ENCODE data around the gene HSPB8.

DNA sequence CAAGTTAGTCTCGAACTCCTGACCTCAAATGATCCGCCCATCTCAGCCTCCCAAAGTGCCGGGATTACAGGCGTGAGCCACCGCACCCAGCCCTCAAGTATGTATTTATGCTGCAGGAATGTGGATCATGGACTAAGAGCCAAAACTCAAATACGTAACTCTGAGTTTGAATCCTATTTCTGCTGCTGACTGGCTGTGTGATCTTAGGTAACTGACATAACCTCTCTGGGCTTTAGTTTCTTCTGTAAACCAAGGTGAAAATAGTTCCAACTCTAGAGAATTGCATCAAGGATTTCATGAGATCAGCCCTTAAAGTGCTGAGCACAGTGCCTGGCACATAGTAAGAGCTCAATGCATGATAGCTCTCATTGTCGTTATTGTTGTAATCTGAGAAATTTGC lies 37.4 kb downstream of the HSPB8 start:
- TF ChIP-seq, protein P1, sequence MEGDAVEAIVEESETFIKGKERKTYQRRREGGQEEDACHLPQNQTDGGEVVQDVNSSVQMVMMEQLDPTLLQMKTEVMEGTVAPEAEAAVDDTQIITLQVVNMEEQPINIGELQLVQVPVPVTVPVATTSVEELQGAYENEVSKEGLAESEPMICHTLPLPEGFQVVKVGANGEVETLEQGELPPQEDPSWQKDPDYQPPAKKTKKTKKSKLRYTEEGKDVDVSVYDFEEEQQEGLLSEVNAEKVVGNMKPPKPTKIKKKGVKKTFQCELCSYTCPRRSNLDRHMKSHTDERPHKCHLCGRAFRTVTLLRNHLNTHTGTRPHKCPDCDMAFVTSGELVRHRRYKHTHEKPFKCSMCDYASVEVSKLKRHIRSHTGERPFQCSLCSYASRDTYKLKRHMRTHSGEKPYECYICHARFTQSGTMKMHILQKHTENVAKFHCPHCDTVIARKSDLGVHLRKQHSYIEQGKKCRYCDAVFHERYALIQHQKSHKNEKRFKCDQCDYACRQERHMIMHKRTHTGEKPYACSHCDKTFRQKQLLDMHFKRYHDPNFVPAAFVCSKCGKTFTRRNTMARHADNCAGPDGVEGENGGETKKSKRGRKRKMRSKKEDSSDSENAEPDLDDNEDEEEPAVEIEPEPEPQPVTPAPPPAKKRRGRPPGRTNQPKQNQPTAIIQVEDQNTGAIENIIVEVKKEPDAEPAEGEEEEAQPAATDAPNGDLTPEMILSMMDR (IDR thresholded peaks at IDR 0.05; ENCODE audit: low read depth, low read length, missing input control): no peak
- TF ChIP-seq RAD21 (IDR thresholded peaks at IDR 0.05): no peak
- TF ChIP-seq, protein P2, sequence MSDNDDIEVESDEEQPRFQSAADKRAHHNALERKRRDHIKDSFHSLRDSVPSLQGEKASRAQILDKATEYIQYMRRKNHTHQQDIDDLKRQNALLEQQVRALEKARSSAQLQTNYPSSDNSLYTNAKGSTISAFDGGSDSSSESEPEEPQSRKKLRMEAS (IDR thresholded peaks at IDR 0.05): no peak
- TF ChIP-seq EGR1 (IDR thresholded peaks at IDR 0.05; ENCODE audit: low read depth in 2 of 2): no peak
- TF ChIP-seq, protein P3, sequence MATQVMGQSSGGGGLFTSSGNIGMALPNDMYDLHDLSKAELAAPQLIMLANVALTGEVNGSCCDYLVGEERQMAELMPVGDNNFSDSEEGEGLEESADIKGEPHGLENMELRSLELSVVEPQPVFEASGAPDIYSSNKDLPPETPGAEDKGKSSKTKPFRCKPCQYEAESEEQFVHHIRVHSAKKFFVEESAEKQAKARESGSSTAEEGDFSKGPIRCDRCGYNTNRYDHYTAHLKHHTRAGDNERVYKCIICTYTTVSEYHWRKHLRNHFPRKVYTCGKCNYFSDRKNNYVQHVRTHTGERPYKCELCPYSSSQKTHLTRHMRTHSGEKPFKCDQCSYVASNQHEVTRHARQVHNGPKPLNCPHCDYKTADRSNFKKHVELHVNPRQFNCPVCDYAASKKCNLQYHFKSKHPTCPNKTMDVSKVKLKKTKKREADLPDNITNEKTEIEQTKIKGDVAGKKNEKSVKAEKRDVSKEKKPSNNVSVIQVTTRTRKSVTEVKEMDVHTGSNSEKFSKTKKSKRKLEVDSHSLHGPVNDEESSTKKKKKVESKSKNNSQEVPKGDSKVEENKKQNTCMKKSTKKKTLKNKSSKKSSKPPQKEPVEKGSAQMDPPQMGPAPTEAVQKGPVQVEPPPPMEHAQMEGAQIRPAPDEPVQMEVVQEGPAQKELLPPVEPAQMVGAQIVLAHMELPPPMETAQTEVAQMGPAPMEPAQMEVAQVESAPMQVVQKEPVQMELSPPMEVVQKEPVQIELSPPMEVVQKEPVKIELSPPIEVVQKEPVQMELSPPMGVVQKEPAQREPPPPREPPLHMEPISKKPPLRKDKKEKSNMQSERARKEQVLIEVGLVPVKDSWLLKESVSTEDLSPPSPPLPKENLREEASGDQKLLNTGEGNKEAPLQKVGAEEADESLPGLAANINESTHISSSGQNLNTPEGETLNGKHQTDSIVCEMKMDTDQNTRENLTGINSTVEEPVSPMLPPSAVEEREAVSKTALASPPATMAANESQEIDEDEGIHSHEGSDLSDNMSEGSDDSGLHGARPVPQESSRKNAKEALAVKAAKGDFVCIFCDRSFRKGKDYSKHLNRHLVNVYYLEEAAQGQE (IDR thresholded peaks at IDR 0.05): no peak
- TF ChIP-seq FOXA1 (IDR thresholded peaks at IDR 0.05): no peak
- TF ChIP-seq GABPA (IDR thresholded peaks at IDR 0.05 in 1 of 2, conservative IDR thresholded peaks at IDR 0.05 in 1 of 2): no peak
- TF ChIP-seq SP1 (IDR thresholded peaks at IDR 0.05): no peak
- no peak for TF ChIP-seq YY1 (IDR thresholded peaks at IDR 0.05)
- TF ChIP-seq HNF4G (IDR thresholded peaks at IDR 0.05): no peak
- TF ChIP-seq TAF1 (conservative IDR thresholded peaks at IDR 0.05): no peak
- TF ChIP-seq NR2F2 (IDR thresholded peaks at IDR 0.05): no peak
- TF ChIP-seq, protein P4, sequence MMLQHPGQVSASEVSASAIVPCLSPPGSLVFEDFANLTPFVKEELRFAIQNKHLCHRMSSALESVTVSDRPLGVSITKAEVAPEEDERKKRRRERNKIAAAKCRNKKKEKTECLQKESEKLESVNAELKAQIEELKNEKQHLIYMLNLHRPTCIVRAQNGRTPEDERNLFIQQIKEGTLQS (IDR thresholded peaks at IDR 0.05): no peak

All from liver (tissue), 3 donors.